Measurements from ENCODE around the gene LRRC7.

LRRC7 gene

GRCh38 chr1:69592341-69592740 is 24.6 kb downstream of the LRRC7 start:
- no peak for DNase-seq

- no peak for DNase-seq
These were observed 27.8 kb downstream of the LRRC7 start for GRCh38 chr1:69595486-69595885.

GRCh38 chr1:69611316-69611715 is 43.6 kb downstream of the LRRC7 start:
- no peak for DNase-seq

GRCh38 chr1:69613414-69613813 is 45.7 kb downstream of the LRRC7 start:
- no peak for DNase-seq

GRCh38 chr1:69638673-69639072 is 71.0 kb downstream of the LRRC7 start:
- no peak for DNase-seq

- no peak for DNase-seq
These were observed 71.4 kb downstream of the LRRC7 start for GRCh38 chr1:69639159-69639558.

- DNase-seq = no peak
These were observed 75.5 kb downstream of the LRRC7 start for GRCh38 chr1:69643266-69643665.

GRCh38 chr1:69645477-69645876 is 77.8 kb downstream of the LRRC7 start:
- DNase-seq = no peak

GRCh38 chr1:69648486-69648885 is 80.8 kb downstream of the LRRC7 start:
- no peak for DNase-seq

- DNase-seq = no peak
These were observed 81.8 kb downstream of the LRRC7 start for GRCh38 chr1:69649383-69649990.

- no peak for DNase-seq
These were observed 83.1 kb downstream of the LRRC7 start for GRCh38 chr1:69650779-69651178.

GRCh38 chr1:69651656-69652055 is 83.9 kb downstream of the LRRC7 start:
- no peak for DNase-seq

GRCh38 chr1:69657971-69658370 is 90.2 kb downstream of the LRRC7 start:
- DNase-seq = no peak

- no peak for DNase-seq
These were observed 94.0 kb downstream of the LRRC7 start for GRCh38 chr1:69661686-69662085.

- DNase-seq = no peak
These were observed 94.6 kb downstream of the LRRC7 start for GRCh38 chr1:69662321-69662720.

- DNase-seq = no peak
These were observed 103.8 kb downstream of the LRRC7 start for GRCh38 chr1:69671363-69672010.

- no peak for DNase-seq
These were observed 105.6 kb downstream of the LRRC7 start for GRCh38 chr1:69673321-69673720.

GRCh38 chr1:69679965-69680364 is 112.2 kb downstream of the LRRC7 start:
- no peak for DNase-seq

GRCh38 chr1:69686367-69686984 is 118.8 kb downstream of the LRRC7 start:
- DNase-seq = no peak

- no peak for DNase-seq
These were observed 120.5 kb downstream of the LRRC7 start for GRCh38 chr1:69688193-69688592.

GRCh38 chr1:69691179-69691578 is 123.5 kb downstream of the LRRC7 start:
- no peak for DNase-seq

GRCh38 chr1:69693921-69694675 is 126.4 kb downstream of the LRRC7 start:
- no peak for DNase-seq

GRCh38 chr1:69697340-69697739 is 129.6 kb downstream of the LRRC7 start:
- no peak for DNase-seq

GRCh38 chr1:69700770-69701169 is 133.0 kb downstream of the LRRC7 start:
- DNase-seq = no peak

All from NCI-H748 treated with DMSO at 0.1 percent for 48 hours (cell line).